GM19328 (cell line): ENCODE data around the gene UVRAG.

Experiments
- ATAC-seq: cut with Tn5 transposase; IDR thresholded peaks from one replicate; pipeline ENCODE4 v1.9.1; 2021; ENCODE audit warnings: mild to moderate bottlenecking, moderate library complexity; ENCODE audit not compliant: unreplicated experiment

The UVRAG gene

DNA sequence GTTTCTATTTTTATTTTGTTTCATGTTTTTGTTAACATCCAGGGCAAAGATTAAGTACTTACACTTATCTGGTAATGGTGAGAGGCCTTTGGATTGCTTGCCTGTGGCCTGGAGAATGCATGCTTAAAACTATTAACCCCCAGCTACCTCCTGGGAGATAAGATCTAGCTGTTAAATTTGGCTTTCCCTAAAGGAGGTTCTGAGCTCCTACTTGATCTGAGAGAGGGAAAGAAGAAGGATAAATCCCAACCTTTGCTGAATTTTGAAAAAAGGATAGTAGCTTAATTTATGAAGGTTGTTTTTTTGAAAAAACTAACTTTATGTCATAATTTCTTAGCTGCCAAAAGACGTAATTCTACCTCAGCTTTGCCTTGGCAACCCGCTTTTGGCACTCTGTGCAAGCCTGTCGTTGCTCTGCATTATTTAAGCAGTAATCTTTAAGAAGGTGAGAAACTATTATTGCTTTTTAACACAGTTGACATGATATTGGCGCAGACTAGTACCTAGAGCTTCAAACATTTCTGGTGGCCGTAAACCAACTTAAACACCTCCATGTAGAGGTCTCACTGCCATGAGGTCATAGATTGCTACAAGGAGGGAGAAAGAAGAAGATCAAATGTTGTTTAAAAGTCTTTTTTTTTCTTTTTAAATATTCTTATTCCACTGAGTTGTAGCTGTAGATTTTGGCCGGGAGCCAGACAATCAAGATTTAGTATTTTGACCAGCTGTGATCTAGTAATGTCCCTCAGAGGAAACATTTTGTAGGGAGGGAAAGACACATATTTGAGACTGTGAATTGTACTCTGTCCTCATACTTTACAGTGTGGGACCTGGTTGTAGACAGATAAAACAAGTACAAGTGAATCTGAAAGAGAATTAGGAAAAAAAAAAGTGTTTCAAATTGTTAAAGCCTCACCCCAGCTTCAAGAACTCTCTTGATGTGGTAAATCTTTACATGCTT is 316.9 kb downstream of the UVRAG start:
- ATAC-seq: no peak

DNA sequence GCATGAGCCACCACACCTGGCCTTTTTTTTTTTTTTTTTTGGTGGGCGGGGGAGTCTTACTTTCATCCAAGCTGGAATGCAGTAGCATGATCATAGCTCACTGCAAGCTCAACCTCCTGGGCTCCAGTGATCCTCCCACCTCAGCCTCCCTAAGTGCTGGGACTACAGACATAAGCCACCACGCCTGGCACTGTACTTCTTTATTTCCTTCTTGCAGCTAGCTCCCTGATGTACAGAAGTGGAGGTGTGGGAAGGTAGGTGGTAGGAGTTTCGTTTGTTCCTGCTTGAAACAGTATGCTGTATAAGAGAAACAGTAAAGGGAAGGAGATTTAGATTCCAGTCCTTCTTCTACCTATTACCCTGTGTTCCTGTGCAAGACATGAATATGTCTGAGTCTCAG is 319.2 kb downstream of the UVRAG start:
- no peak for ATAC-seq

DNA sequence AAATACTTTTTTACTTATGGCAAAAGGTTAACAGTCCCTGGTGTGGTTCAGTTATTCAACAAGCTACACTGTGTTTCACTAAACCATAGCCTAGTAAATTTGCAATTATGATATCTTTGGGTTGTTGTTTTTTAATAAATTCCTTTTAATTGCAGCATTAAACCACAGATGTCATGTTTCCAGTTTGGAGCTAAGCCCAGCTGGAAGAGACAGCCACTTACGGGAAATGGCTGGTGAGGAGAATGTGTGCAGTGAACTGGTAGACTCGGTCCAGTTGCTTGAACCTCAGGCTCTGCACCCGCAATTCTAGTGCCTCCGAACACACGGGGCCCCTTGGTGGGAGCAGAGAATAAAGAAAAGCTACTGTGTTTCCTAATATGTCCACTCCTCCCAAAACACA is 320.5 kb downstream of the UVRAG start:
- no peak for ATAC-seq

DNA sequence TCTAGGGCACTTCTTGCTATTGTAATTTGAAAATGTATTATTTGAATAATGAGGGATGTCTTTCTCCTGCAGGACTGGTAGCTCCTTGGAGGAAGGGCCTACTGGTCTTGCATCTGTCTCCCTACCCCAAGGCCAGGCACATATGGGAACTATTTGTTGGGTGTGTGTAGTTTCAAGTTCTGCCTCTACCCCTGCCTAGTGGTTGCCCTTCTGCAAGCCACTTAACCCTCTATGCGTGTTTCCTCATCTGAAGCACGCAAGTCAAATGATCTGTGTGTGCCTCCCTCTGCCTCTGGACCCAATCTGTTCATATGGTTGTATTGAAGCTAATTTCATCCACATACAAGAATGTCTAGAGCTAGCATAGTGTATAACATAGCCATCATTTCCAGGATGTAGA is 324.3 kb downstream of the UVRAG start:
- ATAC-seq: no peak

DNA sequence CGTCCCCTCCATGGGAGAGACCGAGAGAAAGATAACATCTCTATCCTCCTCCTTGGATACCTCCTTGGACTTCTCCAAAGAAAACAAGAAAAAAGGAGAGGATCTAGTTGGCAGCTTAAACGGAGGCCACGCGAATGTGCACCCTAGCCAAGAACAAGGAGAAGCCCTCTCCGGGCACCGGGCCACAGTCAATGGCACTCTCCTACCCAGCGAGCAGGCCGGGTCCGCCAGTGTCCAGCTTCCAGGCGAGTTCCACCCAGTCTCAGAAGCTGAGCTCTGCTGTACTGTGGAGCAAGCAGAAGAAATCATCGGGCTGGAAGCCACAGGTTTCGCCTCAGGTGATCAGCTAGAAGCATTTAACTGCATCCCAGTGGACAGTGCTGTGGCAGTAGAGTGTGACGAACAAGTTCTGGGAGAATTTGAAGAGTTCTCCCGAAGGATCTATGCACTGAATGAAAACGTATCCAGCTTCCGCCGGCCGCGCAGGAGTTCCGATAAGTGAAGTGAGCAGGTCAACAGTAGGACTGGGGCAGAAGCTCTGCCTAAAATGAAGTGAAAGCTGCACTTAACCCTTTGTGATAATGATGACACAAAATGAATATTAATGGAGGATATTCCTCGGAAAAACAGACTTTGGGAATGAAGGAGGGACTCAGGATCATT is 326.0 kb downstream of the UVRAG start:
- no peak for ATAC-seq

DNA sequence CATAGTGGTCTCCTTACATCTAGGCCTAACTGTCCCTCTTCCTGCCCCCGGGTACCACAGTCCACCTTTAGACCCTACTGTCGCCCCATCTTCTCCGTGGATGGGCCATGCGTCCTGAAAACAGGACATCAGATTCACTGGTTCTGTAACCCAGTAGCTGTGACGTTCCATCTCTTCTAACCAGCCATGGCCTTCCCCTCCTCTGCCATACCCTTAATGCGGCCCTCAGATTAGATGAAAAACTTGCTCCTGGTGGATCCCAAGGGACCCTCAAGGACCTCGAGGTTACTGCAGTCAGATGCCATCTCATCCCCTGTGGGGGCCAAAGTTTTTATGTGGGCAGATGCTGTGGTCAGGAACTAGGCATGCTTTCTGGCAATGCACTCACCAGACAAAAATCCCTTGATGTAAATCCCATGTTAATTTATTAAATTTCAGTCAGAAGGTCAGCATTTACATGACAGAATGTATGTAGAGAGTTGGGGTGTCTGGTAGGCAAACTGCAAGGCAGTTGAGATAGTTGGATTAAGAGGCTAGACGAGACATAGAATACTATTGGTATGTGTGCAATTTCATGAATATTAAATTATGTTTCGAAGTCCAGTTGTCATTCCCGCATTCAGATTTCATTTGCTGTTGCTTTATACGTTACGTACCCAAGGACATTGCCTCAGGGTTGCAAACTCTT is 327.0 kb downstream of the UVRAG start:
- ATAC-seq: no peak

DNA sequence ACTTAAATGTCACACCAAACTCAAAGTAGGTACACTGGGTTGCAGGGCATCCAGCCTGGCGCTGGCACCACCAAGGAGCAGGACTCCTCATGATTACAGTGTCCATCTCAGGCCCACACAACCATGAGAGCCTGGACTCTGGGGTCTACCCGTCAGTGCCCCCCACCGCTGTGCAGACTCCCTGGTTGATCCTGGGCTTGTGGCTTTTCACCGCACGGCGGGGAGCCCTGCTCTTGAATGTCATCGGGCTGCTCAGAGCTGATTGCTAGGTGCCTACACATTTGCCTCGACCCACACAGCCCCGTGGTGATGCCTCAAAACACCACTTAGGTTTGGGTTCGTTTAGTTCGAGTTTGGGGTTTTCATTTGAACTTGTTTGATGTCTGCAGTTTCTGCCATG is 328.3 kb downstream of the UVRAG start:
- no peak for ATAC-seq

DNA sequence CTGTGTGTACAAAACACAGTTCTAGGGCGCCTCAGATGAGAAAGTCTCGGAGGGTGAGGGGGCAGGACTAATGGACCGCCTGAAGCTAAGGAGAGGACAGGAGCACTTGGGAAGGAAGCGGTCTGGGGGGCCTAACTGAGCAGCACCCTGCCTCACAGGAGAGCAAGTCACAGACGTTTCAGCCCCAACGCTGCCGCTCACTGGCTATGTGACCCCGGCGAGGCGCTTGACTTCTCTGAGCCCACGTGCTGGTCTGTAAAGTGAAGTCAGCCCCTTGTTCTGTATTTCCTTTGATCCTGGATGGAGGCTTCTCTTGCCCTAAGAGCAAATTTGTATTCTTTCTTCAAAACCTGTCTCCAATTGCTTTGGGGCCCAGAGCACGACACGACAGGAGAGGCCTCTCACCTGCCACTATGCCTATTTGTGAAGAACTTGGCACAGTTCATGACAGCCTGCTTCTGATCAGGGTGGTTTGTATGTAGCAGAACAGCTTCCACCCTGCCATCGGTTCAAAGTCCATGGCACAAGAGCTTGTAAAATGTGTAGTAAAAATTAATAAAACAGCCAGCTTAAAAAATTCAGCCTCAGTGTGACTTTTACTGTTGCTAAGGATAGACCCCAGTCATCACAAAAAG is 332.2 kb downstream of the UVRAG start:
- ATAC-seq: no peak

DNA sequence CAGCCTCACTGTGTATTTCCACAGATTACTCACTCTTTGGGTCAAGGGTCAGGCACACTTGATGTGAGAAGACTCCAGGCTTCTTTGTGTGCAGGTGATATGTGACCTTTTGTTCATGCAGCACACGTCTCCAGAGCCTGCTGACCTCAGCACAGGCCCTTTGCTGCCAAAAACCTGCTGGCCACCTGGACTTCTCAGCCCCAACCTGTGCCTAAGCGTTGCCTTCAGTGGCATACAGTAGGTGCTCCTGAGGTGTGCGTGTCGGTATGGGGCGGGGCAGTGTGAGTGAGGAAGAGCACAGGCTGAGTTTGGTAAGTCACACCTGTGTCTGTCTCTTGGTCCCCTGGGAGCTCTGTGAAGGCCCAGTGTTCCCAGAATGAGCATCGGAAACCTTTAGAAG is 333.2 kb downstream of the UVRAG start:
- no peak for ATAC-seq

DNA sequence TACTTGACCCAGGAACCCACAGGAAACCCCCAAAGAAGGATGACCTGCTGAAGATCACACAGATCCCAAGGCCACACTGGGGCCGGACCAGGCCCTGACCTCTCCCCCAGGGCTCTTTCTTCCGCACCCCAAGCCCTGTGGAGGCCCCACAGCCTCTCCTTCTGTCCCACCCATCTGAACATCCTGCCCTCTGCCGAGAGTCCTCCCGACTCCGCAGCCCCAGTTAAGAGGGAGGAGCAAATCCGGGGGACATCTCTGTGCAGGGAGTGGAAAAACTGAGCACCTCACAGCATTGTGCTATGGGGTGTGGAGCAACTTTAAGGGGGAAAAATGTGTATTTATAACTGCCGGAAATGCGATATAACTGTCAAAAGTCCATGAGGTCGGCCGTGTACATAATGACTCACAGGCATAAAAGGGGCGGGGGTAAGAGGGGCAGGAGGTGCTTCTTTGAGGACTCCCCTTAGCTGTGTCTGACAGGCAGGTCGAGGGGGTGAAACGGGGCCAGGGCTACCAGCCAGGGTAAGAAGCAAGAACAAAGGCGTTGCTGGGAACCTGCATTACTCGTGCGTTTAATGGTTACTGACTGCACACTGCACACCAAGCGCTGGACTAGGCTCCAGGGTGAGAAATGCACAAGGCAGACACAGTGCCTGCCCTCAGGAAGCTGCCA is 334.1 kb downstream of the UVRAG start:
- ATAC-seq: no peak

DNA sequence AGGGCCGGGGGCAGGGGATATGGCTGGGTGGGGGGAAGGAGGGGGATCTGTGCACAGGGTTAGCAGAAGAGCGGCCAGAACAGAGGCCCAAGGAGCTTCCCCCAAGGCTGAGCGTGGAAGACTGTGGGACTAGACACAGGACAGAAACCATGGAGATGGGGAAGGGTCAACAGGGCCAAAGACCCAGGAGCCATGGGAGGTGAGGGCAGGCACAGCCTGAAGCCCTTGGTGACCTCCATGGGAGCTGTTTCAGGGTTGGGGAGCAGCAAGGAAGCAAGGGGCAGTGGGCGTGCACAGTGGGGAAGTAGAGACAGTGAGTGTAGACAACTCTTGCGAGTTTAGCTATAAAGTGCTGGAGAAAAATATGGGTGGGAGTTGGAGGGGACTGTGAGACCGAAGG is 334.7 kb downstream of the UVRAG start:
- no peak for ATAC-seq

DNA sequence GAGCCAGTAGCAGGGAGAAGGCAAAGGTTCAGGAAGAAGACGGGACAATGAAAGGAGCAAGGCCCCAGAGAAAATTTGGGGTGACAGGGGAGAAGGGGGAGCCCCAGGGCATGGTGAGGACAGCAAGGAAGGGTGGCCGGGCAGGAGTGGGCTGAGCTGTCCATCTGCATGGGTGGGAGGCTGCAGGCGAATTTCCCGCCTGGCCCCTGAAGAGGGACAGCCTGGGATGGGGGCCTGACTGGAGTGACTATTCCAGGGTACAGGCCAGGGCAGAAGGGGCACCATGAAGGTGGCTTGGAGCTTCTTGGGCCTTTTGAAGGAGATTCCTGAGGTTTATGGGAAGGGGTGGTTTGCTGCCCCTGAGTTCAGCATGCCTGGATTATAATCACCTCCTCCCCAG is 335.1 kb downstream of the UVRAG start:
- ATAC-seq: no peak

DNA sequence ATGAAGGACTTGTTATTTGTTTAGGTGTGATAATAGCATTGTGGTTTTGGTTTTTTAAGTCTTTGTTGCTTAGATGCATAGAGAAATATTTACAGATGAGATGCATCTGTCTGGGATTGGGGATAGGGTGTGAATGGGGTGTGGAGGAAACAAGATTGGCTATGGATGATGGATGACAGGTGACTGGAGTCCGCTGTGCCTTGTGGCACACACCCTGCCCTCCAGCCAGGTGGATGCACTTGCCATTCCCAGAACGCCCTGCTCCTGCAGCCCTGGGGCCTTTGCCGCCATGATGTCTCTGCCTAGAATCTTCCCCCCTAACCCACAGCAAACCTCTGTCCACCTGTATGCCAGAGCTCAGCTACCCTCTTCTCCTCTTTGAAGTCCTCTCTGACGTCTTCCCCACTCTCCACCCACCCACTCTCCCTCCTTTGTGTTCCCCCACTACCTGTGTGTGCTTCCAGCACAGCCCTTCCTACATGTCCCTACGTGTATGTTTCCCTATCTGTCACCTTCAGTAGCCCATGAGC is 336.6 kb downstream of the UVRAG start:
- ATAC-seq: no peak

DNA sequence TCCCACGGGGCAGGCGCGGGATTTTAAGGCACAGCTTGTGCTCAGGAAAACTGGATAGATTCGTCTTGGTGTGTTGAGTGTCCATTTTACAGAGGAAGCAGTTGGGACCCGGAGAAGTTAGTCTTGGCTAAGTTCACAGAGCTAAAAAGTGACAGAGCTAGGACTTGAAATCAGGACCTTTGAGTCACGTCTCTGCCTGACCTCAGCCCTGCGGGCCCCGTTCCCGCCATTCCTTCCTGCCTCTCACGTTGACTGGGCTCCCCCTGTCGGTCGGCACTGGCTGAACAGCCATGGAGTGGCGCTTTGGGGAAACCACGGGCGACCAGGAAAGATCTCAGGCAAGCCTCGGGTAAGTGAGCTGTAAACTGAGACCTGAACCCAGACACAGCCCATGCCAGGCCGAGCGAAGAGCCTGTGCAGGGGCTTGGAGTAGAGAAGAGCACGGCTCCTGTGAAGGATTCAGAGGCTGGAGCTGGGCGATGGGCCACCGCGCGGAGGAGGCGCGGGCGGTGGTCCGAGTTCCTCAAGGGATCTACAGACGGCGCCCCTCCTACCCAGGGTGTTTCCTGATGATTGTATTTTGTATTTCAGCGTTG is 337.2 kb downstream of the UVRAG start:
- peak; percentile 52 for ATAC-seq

DNA sequence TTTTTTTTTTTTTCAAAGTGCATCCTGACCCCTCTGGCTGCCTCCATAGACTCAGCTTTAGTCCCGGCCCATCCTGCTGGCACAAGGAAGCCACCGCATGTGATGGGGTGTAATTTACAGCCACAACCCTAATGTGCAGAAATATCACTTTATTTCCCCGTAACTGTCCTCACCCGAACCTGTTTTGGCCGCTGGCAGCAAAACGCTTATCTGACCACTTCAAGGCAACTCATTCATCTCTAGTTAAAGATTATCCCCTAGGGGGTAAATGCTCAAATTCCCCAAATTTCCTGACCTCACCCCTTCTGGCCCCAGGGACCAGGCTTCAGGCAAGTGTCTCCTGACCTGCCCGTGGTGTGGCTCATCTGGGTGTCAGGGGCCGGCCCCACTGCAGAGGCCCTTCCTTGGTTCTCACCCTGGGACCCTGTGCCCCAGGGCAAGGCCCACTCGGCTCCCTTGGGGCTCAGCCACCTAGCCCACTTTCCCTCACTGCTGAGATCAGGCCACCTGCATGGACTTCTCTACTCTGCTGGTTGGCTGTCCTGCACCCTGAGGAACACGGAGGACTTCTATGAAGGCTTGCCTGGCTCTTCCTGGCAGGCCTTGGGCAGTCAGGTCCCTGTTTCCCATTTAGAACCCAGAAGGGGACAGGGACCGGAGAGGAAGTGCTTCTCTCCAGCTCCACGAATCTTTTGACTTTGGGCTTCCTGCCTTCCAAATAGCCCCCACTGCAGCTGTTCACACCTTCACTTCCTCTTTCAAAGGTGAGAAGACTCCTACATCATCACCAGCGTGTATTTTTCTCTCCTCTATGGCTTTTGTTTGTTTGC is 337.9 kb downstream of the UVRAG start:
- ATAC-seq: peak; percentile 59

DNA sequence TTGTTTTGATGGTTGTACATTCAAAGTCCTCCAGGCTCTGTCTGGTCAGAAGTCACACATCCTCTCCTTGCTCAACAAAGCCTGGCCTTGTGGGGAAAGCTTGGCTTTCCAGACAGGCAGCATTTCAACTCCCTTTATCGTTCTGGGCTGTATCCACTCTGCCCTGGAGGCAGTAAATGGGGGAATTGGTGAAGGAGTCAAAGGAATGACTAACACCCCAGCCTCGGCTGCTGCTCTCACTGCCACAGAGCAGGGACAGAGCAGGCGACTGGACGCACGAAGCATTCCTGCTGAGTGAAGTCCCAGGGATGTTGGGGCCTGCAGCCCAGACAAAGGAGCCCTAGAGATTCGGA is 338.5 kb downstream of the UVRAG start:
- ATAC-seq: no peak

DNA sequence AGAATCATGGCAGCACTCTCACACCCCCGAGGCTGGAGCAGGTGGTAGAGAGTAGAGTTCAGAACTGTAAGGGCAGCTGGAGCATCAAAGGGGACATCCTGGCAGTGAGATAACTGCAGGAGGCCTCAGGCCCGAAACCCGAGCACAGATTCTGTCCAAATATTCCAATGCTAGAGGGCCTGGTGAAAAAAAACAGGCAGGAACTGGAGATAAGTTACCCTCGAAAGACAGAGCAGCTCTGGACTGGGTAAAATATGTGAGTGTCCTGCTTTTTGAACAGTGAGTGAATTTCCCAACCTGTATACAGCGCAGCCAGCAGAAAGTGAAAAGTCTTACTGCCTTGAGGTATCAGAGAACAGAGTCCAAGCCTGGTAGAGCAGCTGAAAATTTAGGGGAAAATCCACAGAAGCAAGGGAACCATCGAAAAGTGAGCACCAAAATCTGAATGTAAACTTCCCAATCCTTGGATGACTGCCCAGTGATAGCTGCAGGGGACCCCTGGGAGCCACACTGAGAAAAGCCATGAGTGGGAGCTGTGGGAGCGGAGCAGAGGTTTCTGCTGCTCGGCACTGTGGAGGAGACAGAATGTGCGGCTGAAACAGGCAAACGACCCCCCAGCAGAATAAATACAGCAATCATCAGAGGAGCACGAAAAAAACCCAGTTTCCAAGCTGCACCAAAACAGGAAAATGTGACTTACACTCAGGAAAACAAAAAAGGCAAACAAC is 340.7 kb downstream of the UVRAG start:
- no peak for ATAC-seq

DNA sequence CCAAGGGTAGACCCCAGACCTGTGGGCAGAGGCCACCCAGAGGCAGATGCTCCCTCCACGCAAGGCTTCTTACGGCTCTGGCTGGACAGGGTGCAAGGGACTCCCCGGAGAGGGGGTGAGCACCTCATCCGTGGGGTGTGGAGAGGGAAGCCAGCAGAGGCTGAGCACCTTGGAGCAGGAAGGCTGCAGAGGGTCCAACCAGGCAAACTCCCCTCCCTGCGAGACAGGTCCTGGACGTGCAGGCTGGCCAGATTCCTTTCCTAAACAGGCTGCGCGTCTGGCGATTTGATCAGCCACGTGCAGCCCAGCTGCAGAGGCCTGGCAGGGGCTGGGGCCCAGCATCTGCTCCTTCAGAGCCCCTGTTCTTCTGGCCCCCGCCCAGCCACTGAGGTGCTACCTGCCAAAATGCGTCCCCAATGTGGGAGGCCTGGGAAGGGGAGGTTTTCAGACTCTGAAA is 342.0 kb downstream of the UVRAG start:
- no peak for ATAC-seq

DNA sequence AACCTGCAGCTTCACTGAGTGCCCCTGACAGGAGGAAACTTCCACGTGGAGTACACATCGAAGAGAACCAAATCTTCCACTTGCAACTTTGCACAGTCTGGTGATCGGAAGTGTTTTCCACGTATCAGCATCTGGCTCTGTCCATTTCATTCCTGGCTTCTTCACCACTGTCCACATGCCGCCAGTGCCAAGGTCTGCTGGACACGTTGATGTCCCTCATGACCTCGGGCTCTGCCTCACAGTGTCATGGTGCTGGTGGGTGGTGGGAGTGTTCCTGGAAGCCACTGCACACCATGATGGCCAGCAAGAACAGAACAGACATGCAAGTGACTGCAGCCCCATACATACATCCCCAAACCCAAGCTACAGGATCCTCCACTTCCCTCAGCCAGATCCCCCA is 342.9 kb downstream of the UVRAG start:
- no peak for ATAC-seq
